Stimulated activated CD4-positive, alpha-beta T cell treated with anti-CD3 and anti-CD28 coated beads, TNF-alpha, amount 100 ng/mL, for 4 hours (primary cell): ENCODE results near the gene NAA50.

Source experiments
- DNase-seq, 3 experiments: peaks; one replicate each; pipeline ENCODE4 v3.0.0-alpha.2; 2020; ENCODE audit warnings: low read depth in 3 of 3

Gene NAA50

GRCh38 chr3:113741620-113742019 lies 4.4 kb downstream of the NAA50 start:
- no peak for DNase-seq

DNA sequence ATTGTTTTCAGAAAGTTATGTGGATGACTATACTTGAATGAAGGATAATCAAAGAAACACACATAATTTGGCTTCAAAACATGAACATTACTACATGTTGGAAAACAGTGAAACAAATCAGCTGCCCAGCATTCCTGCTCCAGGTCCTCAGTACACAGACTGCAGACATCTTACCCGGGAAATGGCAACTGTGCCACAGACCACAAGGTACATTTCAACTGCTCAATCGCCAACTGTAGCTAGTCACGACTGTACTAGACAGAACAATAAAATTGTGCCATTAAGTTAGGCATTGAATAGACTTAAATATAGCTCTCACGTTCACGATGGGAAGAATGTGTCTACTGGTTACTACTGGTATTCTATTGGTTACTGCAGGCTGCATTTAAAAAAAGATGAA lies 5.0 kb downstream of the NAA50 start:
- no peak for DNase-seq

DNA sequence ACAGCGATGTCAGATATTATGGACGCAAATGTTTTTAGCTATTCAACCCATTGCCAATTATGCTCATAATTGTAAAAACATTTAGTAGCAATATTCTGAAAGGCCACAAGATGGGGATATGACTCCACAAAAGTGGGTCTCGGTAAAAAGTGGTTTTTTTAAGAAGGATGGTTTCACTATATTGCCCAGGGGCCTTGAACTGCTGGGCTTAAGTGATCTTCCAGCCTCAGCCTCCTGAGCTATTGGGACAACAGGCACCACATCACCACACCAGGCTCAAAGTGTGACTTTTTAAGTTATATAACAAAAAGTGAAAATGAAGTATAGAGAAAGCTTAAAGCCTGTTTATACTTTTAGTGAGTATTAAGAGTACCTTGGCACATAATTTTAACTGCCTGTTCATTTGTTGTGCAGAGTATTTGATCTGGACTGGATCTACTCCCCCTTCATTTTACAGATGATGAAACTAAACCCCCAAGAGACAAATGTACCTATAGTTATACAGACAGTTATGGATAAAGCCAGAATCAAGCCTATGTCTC lies 9.4 kb downstream of the NAA50 start:
- no peak for DNase-seq

DNA sequence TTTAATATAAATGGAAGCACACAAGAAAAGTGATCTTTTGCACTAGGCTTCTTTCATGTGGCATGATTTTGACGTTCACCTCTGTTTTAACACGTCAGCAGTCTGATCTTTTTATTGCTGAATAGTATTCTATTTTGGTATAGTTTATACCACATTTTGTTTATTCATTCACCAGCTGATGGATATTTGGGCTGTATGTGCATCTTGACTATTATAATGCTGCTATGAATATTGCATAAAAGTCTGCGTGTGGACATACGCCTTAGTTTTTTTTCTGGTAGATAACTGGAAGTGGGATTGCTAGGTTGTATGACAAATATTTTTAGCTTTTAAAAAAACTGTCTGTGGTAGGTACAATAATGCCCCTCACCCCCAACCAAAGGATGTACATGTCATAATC lies 14.4 kb downstream of the NAA50 start:
- DNase-seq, result no peak

DNA sequence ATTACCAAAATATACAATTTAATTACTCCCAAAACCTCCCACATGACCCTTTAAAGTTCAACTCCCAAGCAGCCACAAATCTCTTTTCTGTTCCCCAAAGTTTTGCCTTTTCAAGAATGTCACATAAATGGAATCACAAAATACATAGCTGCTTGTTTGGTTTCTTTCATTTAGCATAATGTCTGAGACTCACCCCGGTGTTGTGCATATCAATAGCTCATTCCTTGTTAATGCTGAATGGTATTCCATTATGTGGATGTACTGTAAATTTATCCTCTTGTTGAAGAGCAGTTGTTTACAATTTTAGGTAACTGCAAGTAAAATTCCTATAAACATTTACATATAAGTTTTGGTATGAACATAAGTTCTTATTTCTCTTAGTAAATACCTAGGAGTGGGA lies 15.5 kb downstream of the NAA50 start:
- no peak for DNase-seq

- DNase-seq, result no peak
Measured at GRCh38 chr3:113728661-113729060, 17.4 kb downstream of the NAA50 start.

- DNase-seq, result no peak
Measured at GRCh38 chr3:113721636-113722035, 24.4 kb downstream of the NAA50 start.

DNA sequence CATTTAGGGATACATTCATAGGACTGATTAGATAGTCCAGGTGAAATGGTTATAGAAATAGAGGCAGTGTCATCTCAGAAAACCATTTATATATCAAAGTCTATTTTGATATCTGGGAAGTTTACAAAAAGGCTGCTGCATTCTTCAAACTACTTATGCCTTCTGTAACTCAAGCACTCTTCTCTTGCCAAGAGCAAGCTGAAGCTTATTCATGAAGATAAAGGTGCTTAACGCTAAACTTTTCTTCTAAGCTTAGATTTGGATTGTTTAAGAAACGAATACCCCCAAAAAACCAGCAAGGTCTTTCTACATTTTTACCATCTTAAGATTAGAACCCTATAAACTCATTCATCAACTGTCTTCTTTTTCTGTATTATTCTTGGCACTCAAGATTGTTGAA lies 26.3 kb downstream of the NAA50 start:
- no peak for DNase-seq

DNA sequence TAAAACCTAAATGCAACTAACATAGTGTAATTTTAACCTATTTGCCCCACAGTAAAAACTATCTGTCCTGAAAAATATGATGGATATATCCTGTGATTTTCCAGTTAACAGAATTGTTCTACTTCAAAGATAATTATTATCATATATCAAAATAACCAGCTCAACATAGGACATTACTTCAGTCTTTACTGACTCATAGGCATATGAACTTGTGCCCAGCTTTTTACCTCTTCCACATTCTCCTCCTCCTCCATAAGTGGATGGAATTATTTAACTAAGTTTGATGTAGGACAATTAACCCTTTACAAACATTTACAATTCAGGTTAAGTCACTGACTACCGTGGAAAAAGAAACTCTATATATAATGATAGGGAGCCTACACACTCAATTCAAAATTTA lies 26.8 kb downstream of the NAA50 start:
- no peak for DNase-seq

DNA sequence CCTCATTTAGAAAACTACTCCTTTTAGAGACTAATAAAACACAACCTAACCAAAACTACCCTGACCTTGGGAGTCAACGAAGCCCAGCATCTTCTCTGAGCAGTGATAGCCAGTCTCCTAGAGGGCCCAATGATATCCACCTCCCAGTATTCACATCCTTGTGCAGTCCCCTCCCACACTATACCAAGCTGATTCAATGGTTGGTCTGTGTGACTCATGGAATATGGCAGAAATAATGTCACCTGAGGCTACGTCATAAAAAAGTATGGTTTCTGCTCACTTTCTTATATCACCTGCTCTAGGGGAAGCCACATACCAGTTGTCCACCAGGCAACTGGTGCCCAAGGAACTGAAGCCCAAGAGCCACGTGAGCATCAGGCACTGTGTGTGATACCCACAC lies 28.2 kb downstream of the NAA50 start:
- no peak for DNase-seq

DNA sequence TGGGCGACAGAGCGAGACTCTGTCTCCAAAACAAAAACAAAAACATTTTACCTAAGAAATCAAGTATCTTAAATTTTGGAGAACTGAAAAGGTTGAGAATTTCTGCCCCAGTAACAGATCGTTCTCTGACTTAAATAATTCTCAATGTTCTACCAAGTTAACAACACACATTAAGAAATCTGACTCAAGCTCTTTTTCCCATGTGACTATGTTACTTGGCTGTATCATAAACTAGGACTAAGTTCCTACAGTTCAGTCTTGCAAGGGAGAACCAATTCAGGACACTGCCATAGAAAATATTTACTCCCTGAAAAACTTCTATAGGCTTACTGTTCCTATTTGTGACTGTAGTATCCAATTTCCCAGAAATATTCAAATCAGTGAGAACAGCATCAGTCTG lies 28.7 kb downstream of the NAA50 start:
- DNase-seq, result no peak

DNA sequence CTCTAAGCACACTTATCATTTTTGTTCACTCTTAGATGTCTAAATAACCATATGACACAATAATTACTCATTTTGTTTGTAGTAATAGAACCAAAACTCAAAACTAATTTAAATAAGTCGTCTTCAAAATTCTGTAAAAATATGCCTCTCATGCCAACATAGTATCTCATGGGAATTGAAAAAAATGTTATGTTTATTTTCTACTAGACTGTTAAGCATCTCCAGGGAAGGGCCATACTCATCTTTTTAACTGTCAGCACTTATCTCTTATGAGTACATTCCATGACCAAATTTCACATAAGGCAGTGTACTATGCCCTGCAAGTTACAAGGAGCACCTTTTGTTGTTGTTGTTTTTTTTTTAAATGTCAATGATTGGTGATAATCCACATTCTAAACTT lies 31.3 kb downstream of the NAA50 start:
- DNase-seq, result no peak

- DNase-seq, result no peak
Measured at GRCh38 chr3:113712129-113712528, 33.9 kb downstream of the NAA50 start.

GRCh38 chr3:113707835-113708234 lies 38.2 kb downstream of the NAA50 start:
- no peak for DNase-seq

DNA sequence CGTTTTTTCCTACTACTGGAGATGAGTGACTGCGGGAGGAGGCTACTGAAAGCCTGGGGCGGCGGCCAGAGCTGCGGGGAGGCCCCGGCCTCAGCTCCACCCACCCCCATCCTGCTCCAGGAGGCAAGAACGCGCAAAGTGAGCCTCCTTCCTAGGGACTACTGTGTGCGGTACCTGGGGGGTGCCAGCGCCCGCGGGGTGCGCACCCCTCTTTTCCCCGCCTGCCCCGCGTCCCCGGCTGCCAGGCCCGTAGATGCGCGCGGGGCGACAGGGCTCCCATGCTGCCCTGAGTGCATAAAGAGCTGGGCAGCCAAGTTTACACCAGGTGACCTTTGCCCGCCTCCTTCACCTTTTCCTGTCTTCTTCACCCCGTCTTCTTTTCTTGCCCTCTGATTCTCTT lies 47.1 kb downstream of the NAA50 start:
- no peak for DNase-seq

- no peak for DNase-seq
Measured at GRCh38 chr3:113698213-113698742, 47.8 kb downstream of the NAA50 start.

- DNase-seq, result no peak
Measured at GRCh38 chr3:113697500-113698090, 48.5 kb downstream of the NAA50 start.

GRCh38 chr3:113696658-113697499 lies 49.2 kb downstream of the NAA50 start:
- DNase-seq, result peak; percentile 88 to 98 (median 98)

GRCh38 chr3:113695786-113696645 lies 50.0 kb downstream of the NAA50 start, which contains the start of gene USF3:
Gene USF3, minus strand, starts transcription at chr3:113696642. Its CDS starts 21,764 bp downstream, at chr3:113674878.
- peak; percentile 65 to 76 (median 69) for DNase-seq

DNA sequence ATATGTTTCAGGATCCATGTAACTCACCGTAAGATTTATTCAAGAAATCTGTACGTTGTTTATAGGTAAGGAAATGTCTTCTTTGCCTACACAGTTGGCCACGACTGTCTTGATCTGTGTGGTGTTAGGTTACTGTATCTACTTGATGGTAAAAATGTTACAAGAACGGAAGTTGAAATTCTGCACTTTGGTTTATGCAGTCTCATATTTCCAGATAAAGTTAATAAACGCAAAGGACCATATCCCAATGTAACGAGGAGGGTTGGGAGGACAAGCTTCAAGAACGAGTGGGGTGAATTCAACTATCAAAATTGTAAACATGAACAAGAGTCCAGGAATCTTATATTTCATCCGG lies 50.6 kb downstream of the NAA50 start:
- DNase-seq, result no peak

DNA sequence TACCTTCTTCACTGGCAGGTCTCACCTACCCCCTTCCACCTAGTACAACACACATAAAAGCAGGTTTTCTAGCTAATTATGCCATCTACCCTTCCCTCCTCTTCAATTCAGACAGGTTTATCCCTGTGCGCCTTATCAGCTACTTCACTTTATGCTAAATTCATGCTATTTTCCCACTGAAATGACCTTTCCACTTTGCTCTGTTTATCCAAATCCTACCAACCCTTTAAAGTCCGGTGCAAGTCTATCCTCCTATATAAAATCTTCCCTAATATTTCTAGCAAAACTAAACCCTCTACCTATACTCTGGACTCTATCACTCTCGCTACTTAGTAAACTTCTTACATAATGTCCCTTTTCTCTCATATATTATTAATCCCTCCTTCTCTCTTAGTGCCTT lies 55.6 kb downstream of the NAA50 start:
- no peak for DNase-seq
